GM23338 (cell line): ENCODE measurements around the gene TJAP1. TPM values are rescaled to one million over a fixed set of nuclear protein-coding genes. Genes with fewer than 3 reads are reported as not detected.

Experiments used
- ATAC-seq: fragments of 200-7000 bp; cut with Tn5 transposase; 3 replicates; pipeline ENCODE4 v1.9.1; 2020
- DNase-seq: peaks from one replicate; pipeline ENCODE4 v3.0.0-alpha.2; 2015; ENCODE audit warnings: low spot score
- H2AFZ ChIP-seq: fragments of 200-600 bp; sonication (generic); 2 replicates; pipeline ENCODE4 v1.8.0; 2016; ENCODE audit warnings: antibody characterized with exemption, mild to moderate bottlenecking, moderate library complexity
- H3F3A ChIP-seq: fragments of 200-600 bp; sonication (generic); replicated peaks from 2 replicates; pipeline ENCODE4 v1.8.0; 2017; ENCODE audit warnings: antibody characterized with exemption, mixed run types, low read depth
- H3K27ac ChIP-seq: fragments of 200-600 bp; sonication (generic); 2 replicates; pipeline ENCODE4 v1.6.1; 2016; ENCODE audit warnings: low read depth
- H3K27me3 ChIP-seq: fragments of 200-600 bp; sonication (generic); 2 replicates; pipeline ENCODE4 v1.8.0; 2016; ENCODE audit warnings: mild to moderate bottlenecking, mixed run types, moderate library complexity; ENCODE audit not compliant: insufficient read depth
- H3K36me3 ChIP-seq: fragments of 200-600 bp; sonication (generic); 2 replicates; pipeline ENCODE4 v1.8.0; 2016; ENCODE audit warnings: mild to moderate bottlenecking; ENCODE audit not compliant: insufficient read depth
- H3K4me1 ChIP-seq: fragments of 200-600 bp; sonication (generic); 2 replicates; pipeline ENCODE4 v1.8.0; 2016; ENCODE audit warnings: mild to moderate bottlenecking, moderate library complexity; ENCODE audit not compliant: insufficient read depth
- H3K4me2 ChIP-seq: fragments of 200-600 bp; sonication (generic); 2 replicates; pipeline ENCODE4 v1.7.1; 2017; ENCODE audit warnings: mixed run types
- H3K4me3 ChIP-seq: fragments of 200-600 bp; sonication (generic); 2 replicates; pipeline ENCODE4 v1.6.1; 2016; ENCODE audit warnings: mixed run types
- H3K79me2 ChIP-seq: fragments of 200-600 bp; sonication (generic); replicated peaks from 2 replicates; pipeline ENCODE4 v1.8.0; 2017; ENCODE audit warnings: mild to moderate bottlenecking; ENCODE audit not compliant: insufficient read depth
- H3K9me2 ChIP-seq: fragments of 200-600 bp; sonication (generic); 2 replicates; pipeline ENCODE4 v1.8.0; 2017; ENCODE audit not compliant: insufficient read depth
- H4K20me1 ChIP-seq: fragments of 200-600 bp; sonication (generic); replicated peaks from 2 replicates; pipeline ENCODE4 v1.8.0; 2017; ENCODE audit warnings: mild to moderate bottlenecking; ENCODE audit not compliant: insufficient read depth
- H3K27ac Mint-ChIP-seq: 2 replicates; pipeline ENCODE4 v1.8.0; 2020; ENCODE audit warnings: inconsistent platforms, mild to moderate bottlenecking, moderate library complexity, mixed read lengths
- H3K27me3 Mint-ChIP-seq: 3 replicates; pipeline ENCODE4 v1.8.0; 2022; ENCODE audit warnings: low read depth, mild to moderate bottlenecking, moderate library complexity, mixed read lengths, inconsistent platforms; ENCODE audit not compliant: insufficient read depth, poor library complexity
- H3K36me3 Mint-ChIP-seq: 3 replicates; pipeline ENCODE4 v1.8.0; 2021; ENCODE audit warnings: low read depth, mild to moderate bottlenecking, inconsistent platforms, moderate library complexity, mixed read lengths
- H3K4me1 Mint-ChIP-seq: 3 replicates; pipeline ENCODE4 v1.8.0; 2020; ENCODE audit warnings: mild to moderate bottlenecking, inconsistent platforms, mixed read lengths
- H3K4me3 Mint-ChIP-seq: 3 replicates; pipeline ENCODE4 v1.8.0; 2021; ENCODE audit warnings: moderate library complexity, mild to moderate bottlenecking, inconsistent platforms, mixed read lengths
- H3K9me3 Mint-ChIP-seq: 3 replicates; pipeline ENCODE4 v1.8.0; 2020; ENCODE audit warnings: moderate library complexity, mild to moderate bottlenecking, inconsistent platforms, mixed read lengths
- CREB1 ChIP-seq: fragments of 250-450 bp; sonication (Bioruptor Pico); IDR thresholded peaks from 2 replicates; pipeline ENCODE4 v1.5.0; 2020; ENCODE audit warnings: low read depth, mild to moderate bottlenecking, moderate library complexity
- EZH2 ChIP-seq: fragments of 200-600 bp; sonication (generic); IDR thresholded peaks from one replicate; pipeline ENCODE4 v1.8.0; 2017; ENCODE audit warnings: antibody characterized with exemption, mild to moderate bottlenecking, low read depth; ENCODE audit not compliant: unreplicated experiment
- EZH2phosphoT487 ChIP-seq: fragments of 200-600 bp; sonication (generic); IDR thresholded peaks from one replicate; pipeline ENCODE4 v1.8.1; 2018; ENCODE audit warnings: antibody characterized with exemption; ENCODE audit not compliant: unreplicated experiment
- JUNB ChIP-seq: IDR thresholded peaks from one replicate; pipeline ENCODE4 v1.6.1; 2016; ENCODE audit warnings: antibody characterized with exemption; ENCODE audit not compliant: unreplicated experiment
- NANOG ChIP-seq: IDR thresholded peaks from 2 replicates; pipeline ENCODE4 v1.6.1; 2016; ENCODE audit warnings: antibody characterized with exemption, borderline replicate concordance
- POLR2AphosphoS5 ChIP-seq: IDR thresholded peaks from 2 replicates; pipeline ENCODE4 v1.6.1; 2016; ENCODE audit warnings: antibody characterized with exemption, low read depth
- STAT1 ChIP-seq: IDR thresholded peaks from one replicate; pipeline ENCODE4 v1.6.1; 2016; ENCODE audit warnings: antibody characterized with exemption; ENCODE audit not compliant: unreplicated experiment
- ZNF114 ChIP-seq: fragments of 250-450 bp; sonication (Bioruptor Pico); IDR thresholded peaks from 2 replicates; pipeline ENCODE4 v1.5.0; 2020; ENCODE audit warnings: mild to moderate bottlenecking, moderate library complexity
- ZNF331 ChIP-seq: fragments of 250-450 bp; sonication (Bioruptor Pico); IDR thresholded peaks from 2 replicates; pipeline ENCODE4 v1.5.0; 2020; ENCODE audit warnings: low read depth, mild to moderate bottlenecking, moderate library complexity
- polyA plus RNA-seq: library from polyadenylated mRNA; unstranded; fragments of >200 nt; fragmentation: Nextera tagmentation; extraction: Ambion mirVana; gene quantifications from 2 replicates; pipeline ENCODE4 v1.2.1, GENCODE V29; 2016
- total RNA-seq: library from RNA; depleted of rRNA; stranded (reverse); fragments of >200 nt; shearing (Covaris generic); gene quantifications from 2 replicates; pipeline ENCODE4 v1.2.3, GENCODE V29; 2014
- TF ChIP-seq, protein P1 (sequence below): IDR thresholded peaks from one replicate; pipeline ENCODE4 v1.6.1; 2018; ENCODE audit warnings: antibody characterized with exemption; ENCODE audit not compliant: unreplicated experiment
- TF ChIP-seq, protein P2 (sequence below), 2 experiments: fragments of 200-600 bp in 1 of 2; sonication (generic) in 1 of 2; conservative IDR thresholded peaks; 2 replicates each; pipeline versions ENCODE4 v1.5.1 to v1.6.1; 2016 to 2017; ENCODE audit warnings: antibody characterized with exemption in 2 of 2, low read depth in 2 of 2, mild to moderate bottlenecking in 2 of 2, moderate library complexity in 1 of 2
- TF ChIP-seq, protein P3 (sequence below): IDR thresholded peaks from 2 replicates; pipeline ENCODE4 v1.6.1; 2016; ENCODE audit warnings: antibody characterized with exemption

The TJAP1 gene
- total and polyA plus RNA-seq, 2 experiments from 2014 or later = 17.6 to 34.3 TPM

DNA sequence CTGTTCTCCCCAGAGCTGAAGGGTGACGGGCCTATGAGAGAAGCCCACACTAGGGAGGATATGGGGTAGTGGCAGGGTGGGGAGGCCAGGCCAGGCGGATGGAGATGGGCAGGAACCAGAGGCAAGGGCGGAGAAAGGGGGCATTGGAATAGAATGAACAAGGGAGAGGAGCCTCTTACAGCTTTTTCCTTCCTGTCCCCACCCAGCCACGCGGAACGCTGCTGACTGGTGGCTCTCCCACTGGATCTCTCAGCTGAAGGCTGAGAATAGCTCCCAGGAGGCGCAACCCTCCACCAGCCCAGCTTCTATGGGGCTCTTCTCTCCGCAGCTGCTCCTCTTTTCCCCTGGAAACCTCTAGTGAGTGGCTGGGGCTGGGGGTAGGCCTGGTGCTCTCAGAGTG is 32.8 kb upstream of the TJAP1 start:
- ATAC-seq (no peak), DNase-seq (no peak)
- Histone ChIP-seq H3K27me3 (no peaks in the 10 kb centered on the region), H3K36me3 (no peaks in the 10 kb centered on the region), H2AFZ (no peak overlapping the region), H3K4me2 (no peak overlapping the region), H3K79me2 (no peaks in the 10 kb centered on the region), H4K20me1 (no peaks in the 10 kb centered on the region; the same call in 1 of the 2 replicates), H3K9me2 (no peaks in the 10 kb centered on the region), H3K4me1 (no peaks in the 10 kb centered on the region), H3K4me3 (no peak overlapping the region), H3F3A (no peaks in the 10 kb centered on the region), H3K27ac (no peak overlapping the region)
- Mint-ChIP-seq H3K4me1 (no peaks in the 10 kb centered on the region), H3K9me3 (no peaks in the 10 kb centered on the region), H3K36me3 (peaks cover 13% of the 10 kb centered on the region), H3K4me3 (no peak overlapping the region), H3K27ac (no peak overlapping the region), H3K27me3 (peaks cover 7% of the 10 kb centered on the region)
- no peak for TF ChIP-seq ZNF331 (CRISPR knock-in tag)
- TF ChIP-seq, protein P1, sequence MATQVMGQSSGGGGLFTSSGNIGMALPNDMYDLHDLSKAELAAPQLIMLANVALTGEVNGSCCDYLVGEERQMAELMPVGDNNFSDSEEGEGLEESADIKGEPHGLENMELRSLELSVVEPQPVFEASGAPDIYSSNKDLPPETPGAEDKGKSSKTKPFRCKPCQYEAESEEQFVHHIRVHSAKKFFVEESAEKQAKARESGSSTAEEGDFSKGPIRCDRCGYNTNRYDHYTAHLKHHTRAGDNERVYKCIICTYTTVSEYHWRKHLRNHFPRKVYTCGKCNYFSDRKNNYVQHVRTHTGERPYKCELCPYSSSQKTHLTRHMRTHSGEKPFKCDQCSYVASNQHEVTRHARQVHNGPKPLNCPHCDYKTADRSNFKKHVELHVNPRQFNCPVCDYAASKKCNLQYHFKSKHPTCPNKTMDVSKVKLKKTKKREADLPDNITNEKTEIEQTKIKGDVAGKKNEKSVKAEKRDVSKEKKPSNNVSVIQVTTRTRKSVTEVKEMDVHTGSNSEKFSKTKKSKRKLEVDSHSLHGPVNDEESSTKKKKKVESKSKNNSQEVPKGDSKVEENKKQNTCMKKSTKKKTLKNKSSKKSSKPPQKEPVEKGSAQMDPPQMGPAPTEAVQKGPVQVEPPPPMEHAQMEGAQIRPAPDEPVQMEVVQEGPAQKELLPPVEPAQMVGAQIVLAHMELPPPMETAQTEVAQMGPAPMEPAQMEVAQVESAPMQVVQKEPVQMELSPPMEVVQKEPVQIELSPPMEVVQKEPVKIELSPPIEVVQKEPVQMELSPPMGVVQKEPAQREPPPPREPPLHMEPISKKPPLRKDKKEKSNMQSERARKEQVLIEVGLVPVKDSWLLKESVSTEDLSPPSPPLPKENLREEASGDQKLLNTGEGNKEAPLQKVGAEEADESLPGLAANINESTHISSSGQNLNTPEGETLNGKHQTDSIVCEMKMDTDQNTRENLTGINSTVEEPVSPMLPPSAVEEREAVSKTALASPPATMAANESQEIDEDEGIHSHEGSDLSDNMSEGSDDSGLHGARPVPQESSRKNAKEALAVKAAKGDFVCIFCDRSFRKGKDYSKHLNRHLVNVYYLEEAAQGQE = no peak
- TF ChIP-seq EZH2 = no peak
- TF ChIP-seq STAT1 = no peak
- TF ChIP-seq POLR2AphosphoS5 = no peak
- no peak for TF ChIP-seq ZNF114 (CRISPR knock-in tag)

DNA sequence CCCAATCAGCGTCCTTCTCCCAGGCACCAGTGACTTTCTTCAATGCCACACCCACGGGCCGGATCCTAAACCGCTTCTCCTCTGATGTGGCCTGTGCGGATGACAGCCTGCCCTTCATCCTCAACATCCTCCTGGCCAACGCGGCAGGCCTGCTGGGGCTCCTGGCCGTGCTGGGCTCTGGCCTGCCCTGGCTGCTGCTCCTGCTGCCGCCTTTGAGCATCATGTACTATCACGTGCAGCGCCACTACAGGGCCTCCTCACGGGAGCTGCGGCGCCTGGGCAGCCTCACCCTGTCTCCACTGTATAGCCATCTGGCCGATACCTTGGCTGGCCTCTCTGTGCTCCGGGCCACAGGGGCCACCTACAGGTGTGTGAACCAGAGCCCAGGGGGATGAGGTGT is 31.8 kb upstream of the TJAP1 start:
- no peak overlapping the region for H3K4me2 ChIP-seq
- H4K20me1 ChIP-seq = no peaks in the 10 kb centered on the region; the same call in 1 of the 2 replicates
- no peak overlapping the region for H2AFZ ChIP-seq
- no peaks in the 10 kb centered on the region for H3K36me3 ChIP-seq
- no peak overlapping the region for H3K4me3 ChIP-seq
- no peaks in the 10 kb centered on the region for H3K79me2 ChIP-seq
- Mint-ChIP-seq H3K4me1 (no peaks in the 10 kb centered on the region), H3K9me3 (no peaks in the 10 kb centered on the region), H3K27me3 (peaks cover 7% of the 10 kb centered on the region), H3K27ac (no peak overlapping the region), H3K36me3 (peaks cover 13% of the 10 kb centered on the region), H3K4me3 (no peak overlapping the region)
- no peak overlapping the region for H3K27ac ChIP-seq
- H3K4me1 ChIP-seq = no peaks in the 10 kb centered on the region
- no peak for DNase-seq
- H3K9me2 ChIP-seq = no peaks in the 10 kb centered on the region
- no peak for ATAC-seq
- H3K27me3 ChIP-seq = no peaks in the 10 kb centered on the region
- no peaks in the 10 kb centered on the region for H3F3A ChIP-seq
- no peak for TF ChIP-seq ZNF114 (CRISPR knock-in tag)
- TF ChIP-seq, protein P2, sequence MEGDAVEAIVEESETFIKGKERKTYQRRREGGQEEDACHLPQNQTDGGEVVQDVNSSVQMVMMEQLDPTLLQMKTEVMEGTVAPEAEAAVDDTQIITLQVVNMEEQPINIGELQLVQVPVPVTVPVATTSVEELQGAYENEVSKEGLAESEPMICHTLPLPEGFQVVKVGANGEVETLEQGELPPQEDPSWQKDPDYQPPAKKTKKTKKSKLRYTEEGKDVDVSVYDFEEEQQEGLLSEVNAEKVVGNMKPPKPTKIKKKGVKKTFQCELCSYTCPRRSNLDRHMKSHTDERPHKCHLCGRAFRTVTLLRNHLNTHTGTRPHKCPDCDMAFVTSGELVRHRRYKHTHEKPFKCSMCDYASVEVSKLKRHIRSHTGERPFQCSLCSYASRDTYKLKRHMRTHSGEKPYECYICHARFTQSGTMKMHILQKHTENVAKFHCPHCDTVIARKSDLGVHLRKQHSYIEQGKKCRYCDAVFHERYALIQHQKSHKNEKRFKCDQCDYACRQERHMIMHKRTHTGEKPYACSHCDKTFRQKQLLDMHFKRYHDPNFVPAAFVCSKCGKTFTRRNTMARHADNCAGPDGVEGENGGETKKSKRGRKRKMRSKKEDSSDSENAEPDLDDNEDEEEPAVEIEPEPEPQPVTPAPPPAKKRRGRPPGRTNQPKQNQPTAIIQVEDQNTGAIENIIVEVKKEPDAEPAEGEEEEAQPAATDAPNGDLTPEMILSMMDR (conservative IDR thresholded peaks at IDR 0.05; ENCODE audit: low read depth in 2 of 2) = no peak
- TF ChIP-seq CREB1 (CRISPR knock-in tag) = no peak
- no peak for TF ChIP-seq ZNF331 (CRISPR knock-in tag)
- TF ChIP-seq NANOG = no peak
- no peak for TF ChIP-seq STAT1
- TF ChIP-seq, protein P1 = no peak
- TF ChIP-seq JUNB = no peak
- TF ChIP-seq EZH2phosphoT487 = no peak
- TF ChIP-seq, protein P3, sequence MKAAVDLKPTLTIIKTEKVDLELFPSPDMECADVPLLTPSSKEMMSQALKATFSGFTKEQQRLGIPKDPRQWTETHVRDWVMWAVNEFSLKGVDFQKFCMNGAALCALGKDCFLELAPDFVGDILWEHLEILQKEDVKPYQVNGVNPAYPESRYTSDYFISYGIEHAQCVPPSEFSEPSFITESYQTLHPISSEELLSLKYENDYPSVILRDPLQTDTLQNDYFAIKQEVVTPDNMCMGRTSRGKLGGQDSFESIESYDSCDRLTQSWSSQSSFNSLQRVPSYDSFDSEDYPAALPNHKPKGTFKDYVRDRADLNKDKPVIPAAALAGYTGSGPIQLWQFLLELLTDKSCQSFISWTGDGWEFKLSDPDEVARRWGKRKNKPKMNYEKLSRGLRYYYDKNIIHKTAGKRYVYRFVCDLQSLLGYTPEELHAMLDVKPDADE = no peak
- TF ChIP-seq POLR2AphosphoS5 = no peak
